OCI-LY1 (cell line): ENCODE data around the gene LMX1B.

Source experiments
- H2AFZ ChIP-seq: fragments of 200-600 bp; sonication (generic), shearing (Covaris generic); 2 replicates; pipeline ENCODE4 v1.6.0; 2014; ENCODE audit warnings: antibody characterized with exemption, mild to moderate bottlenecking, low read length
- H3F3A ChIP-seq: fragments of 200-600 bp; sonication (generic), shearing (Covaris generic); 2 replicates; pipeline ENCODE4 v1.6.0; 2014; ENCODE audit warnings: mild to moderate bottlenecking, antibody characterized with exemption, low read length, moderate library complexity; ENCODE audit not compliant: insufficient read depth
- H3K27ac ChIP-seq: fragments of 200-600 bp; sonication (generic); 2 replicates; pipeline ENCODE4 v1.5.1; 2014; ENCODE audit warnings: low read length, mixed run types, mild to moderate bottlenecking, low read depth; ENCODE audit not compliant: poor library complexity, severe bottlenecking
- H3K27me3 ChIP-seq: fragments of 200-600 bp; sonication (generic); 2 replicates; pipeline ENCODE4 v1.6.0; 2014; ENCODE audit warnings: antibody characterized with exemption, mild to moderate bottlenecking, low read length, moderate library complexity; ENCODE audit not compliant: insufficient read depth
- H3K36me3 ChIP-seq: fragments of 200-600 bp; sonication (generic); 2 replicates; pipeline ENCODE4 v1.6.1; 2014; ENCODE audit warnings: mild to moderate bottlenecking, antibody characterized with exemption, low read length, moderate library complexity, mixed read lengths; ENCODE audit not compliant: insufficient read depth
- H3K4me1 ChIP-seq: fragments of 200-600 bp; sonication (generic); 2 replicates; pipeline ENCODE4 v1.5.1; 2014; ENCODE audit warnings: mild to moderate bottlenecking, low read length, moderate library complexity; ENCODE audit not compliant: insufficient read depth, severe bottlenecking
- H3K4me2 ChIP-seq: fragments of 200-600 bp; sonication (generic), shearing (Covaris generic); 2 replicates; pipeline ENCODE4 v1.6.1; 2014; ENCODE audit warnings: low read length
- H3K4me3 ChIP-seq: fragments of 200-600 bp; sonication (generic); 2 replicates; pipeline ENCODE4 v1.5.1; 2014; ENCODE audit warnings: low read length, low read depth, mild to moderate bottlenecking, mixed read lengths; ENCODE audit not compliant: poor library complexity, severe bottlenecking
- H3K79me2 ChIP-seq: fragments of 200-600 bp; shearing (Covaris generic); 2 replicates; pipeline ENCODE4 v1.6.1; 2016; ENCODE audit warnings: mixed run types, low read length, mixed read lengths; ENCODE audit not compliant: insufficient read depth
- H3K9ac ChIP-seq: fragments of 200-600 bp; sonication (generic), shearing (Covaris generic); 2 replicates; pipeline ENCODE4 v1.6.1; 2014; ENCODE audit warnings: mild to moderate bottlenecking, low read length, mixed read lengths
- H3K9me2 ChIP-seq: fragments of 200-600 bp; sonication (generic), shearing (Covaris generic); 2 replicates; pipeline ENCODE4 v1.6.1; 2014; ENCODE audit warnings: low read depth, mild to moderate bottlenecking, low read length, mixed read lengths
- H3K9me3 ChIP-seq: fragments of 200-600 bp; shearing (Covaris generic); 2 replicates; pipeline ENCODE4 v1.6.1; 2014; ENCODE audit warnings: low read length, mixed read lengths
- H4K20me1 ChIP-seq: fragments of 200-600 bp; sonication (generic), shearing (Covaris generic); 2 replicates; pipeline ENCODE4 v1.6.0; 2016; ENCODE audit warnings: mild to moderate bottlenecking, low read length; ENCODE audit not compliant: insufficient read depth
- EZH2 ChIP-seq: fragments of 200-600 bp; sonication (generic), shearing (Covaris generic); IDR thresholded peaks from 2 replicates; pipeline ENCODE4 v1.8.0; 2017; ENCODE audit warnings: borderline replicate concordance, mixed run types, mild to moderate bottlenecking, antibody characterized with exemption, low read length, moderate library complexity, mixed read lengths
- TF ChIP-seq, protein P1 (sequence below): fragments of 200-600 bp; sonication (generic), shearing (Covaris generic); IDR thresholded peaks from 2 replicates; pipeline ENCODE4 v1.5.1; 2017; ENCODE audit warnings: mild to moderate bottlenecking, antibody characterized with exemption, low read length, moderate library complexity, mixed read lengths

Gene LMX1B

DNA sequence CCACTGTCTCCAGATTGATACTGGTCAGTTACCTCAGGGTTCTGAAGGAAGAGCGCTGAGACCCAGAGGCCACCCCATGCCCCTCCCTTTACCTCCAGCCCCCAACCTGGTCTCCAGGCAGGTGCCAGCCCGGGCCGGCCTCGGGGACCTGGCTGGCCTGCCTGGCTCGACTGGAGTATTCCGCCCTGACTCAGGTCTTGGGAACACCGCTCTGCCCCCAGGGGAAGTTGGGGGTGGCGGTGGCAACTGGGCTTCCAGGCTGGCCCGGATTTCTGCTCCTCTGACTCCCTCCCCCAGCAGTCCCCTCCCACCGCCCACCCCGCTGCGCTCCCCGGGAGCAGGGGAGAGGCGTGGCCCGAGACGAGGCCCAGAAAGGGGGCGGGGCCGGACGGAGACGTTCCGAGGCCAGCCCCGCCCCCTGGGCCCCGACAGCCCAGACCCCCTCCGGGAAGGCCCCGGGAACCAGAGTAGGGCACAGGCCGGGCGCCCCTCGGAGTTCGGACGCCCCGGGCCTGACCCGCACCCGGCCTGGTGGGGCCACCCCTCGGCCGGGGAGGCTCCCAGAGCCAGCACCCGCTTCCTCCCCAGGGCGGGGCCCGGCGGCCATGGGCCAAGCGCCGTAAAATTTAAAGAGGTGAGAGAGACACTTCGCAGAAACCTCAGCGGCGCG lies 108.7 kb downstream of the LMX1B start:
- Histone ChIP-seq H3K36me3 (no peaks in the 10 kb centered on the region), H3K4me3 (peak overlapping the region; percentile 84), H3F3A (no peaks in the 10 kb centered on the region), H3K4me1 (peaks cover 32% of the 10 kb centered on the region), H3K79me2 (no peaks in the 10 kb centered on the region), H3K4me2 (peak overlapping the region; percentile 94), H4K20me1 (no peaks in the 10 kb centered on the region), H3K27me3 (no peaks in the 10 kb centered on the region), H3K9me2 (no peaks in the 10 kb centered on the region), H3K27ac (peak overlapping the region; percentile 68), H2AFZ (peak overlapping the region; percentile 50; the same call in 1 of the 2 replicates), H3K9ac (peak overlapping the region; percentile 84), H3K9me3 (no peaks in the 10 kb centered on the region)
- TF ChIP-seq, protein P1, sequence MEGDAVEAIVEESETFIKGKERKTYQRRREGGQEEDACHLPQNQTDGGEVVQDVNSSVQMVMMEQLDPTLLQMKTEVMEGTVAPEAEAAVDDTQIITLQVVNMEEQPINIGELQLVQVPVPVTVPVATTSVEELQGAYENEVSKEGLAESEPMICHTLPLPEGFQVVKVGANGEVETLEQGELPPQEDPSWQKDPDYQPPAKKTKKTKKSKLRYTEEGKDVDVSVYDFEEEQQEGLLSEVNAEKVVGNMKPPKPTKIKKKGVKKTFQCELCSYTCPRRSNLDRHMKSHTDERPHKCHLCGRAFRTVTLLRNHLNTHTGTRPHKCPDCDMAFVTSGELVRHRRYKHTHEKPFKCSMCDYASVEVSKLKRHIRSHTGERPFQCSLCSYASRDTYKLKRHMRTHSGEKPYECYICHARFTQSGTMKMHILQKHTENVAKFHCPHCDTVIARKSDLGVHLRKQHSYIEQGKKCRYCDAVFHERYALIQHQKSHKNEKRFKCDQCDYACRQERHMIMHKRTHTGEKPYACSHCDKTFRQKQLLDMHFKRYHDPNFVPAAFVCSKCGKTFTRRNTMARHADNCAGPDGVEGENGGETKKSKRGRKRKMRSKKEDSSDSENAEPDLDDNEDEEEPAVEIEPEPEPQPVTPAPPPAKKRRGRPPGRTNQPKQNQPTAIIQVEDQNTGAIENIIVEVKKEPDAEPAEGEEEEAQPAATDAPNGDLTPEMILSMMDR = no peak
- no peak for TF ChIP-seq EZH2

DNA sequence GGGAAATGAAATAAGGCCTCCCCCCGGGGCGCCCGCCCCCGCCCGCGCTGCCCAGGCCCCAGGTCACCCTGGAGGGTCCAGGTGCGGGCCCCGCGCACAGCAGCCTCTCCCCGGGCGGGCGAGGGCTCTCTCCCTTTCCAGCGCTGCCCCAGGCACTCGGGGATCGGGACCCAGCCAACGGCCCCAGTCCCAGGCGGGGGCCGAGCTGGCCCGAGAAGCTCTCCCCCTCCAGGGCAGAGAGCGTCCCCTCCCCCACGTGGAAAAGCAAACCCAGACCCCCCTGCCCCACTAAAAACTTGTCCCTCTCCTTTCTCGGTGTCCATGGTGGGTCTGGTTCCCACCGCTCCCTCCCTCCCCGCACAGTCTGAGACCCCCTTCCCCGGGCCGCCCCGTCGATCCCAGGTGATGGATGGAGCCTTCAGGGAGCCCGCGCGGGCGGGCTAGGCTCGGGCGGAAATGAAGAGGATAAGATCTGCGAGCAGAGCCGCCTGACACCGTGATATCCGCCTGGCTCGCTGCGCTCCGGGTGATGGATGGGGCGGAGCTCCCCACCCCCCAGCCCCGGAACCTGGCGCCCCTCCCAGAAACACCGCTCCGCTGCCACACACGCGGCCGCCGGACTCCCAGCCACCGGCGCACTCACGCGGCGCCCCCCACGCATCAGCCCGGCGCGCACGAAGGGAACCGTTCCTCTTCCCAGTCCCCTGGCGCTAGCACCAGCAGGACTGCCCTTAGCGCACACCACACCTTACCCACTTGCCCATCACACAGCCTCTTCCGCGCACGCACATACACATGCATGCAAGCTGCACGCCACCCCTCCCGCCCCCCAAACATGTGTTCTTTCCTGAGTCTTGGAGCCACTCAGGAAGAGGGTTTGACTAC lies 109.4 kb downstream of the LMX1B start:
- Histone ChIP-seq H2AFZ (peak overlapping the region; percentile 45; the same call in 1 of the 2 replicates), H3K9ac (peak overlapping the region; percentile 84), H3K4me2 (peak overlapping the region; percentile 94), H3K4me3 (peak overlapping the region; percentile 84), H3K9me2 (no peaks in the 10 kb centered on the region), H3K4me1 (peaks cover 32% of the 10 kb centered on the region), H3K27me3 (no peaks in the 10 kb centered on the region), H3K9me3 (no peaks in the 10 kb centered on the region), H4K20me1 (no peaks in the 10 kb centered on the region), H3F3A (no peaks in the 10 kb centered on the region), H3K27ac (no peak overlapping the region), H3K79me2 (no peaks in the 10 kb centered on the region), H3K36me3 (no peaks in the 10 kb centered on the region)
- no peak for TF ChIP-seq EZH2
- TF ChIP-seq, protein P1 = no peak

DNA sequence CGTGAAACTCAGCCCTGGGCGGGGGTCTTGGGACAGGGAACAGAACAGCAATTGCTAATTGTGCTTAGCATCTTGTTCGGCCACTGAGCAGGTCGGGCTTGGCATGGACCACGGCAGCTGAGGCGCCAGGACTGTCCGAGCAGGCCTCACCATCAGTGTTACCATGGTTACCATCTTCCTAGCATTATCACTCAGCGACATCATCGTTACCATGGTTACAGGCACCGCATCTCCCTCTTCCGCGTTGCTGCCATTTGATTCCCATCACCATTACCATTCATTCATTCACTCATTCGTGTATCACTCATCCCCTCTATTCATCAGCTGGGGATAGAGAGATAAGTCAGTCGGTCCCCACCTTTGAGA lies 110.1 kb downstream of the LMX1B start:
- no peaks in the 10 kb centered on the region for H3K36me3 ChIP-seq
- no peaks in the 10 kb centered on the region for H4K20me1 ChIP-seq
- no peaks in the 10 kb centered on the region for H3F3A ChIP-seq
- H3K27ac ChIP-seq = no peak overlapping the region
- H3K27me3 ChIP-seq = peaks cover 2% of the 10 kb centered on the region; the same call in 1 of the 2 replicates
- no peaks in the 10 kb centered on the region for H3K9me2 ChIP-seq
- TF ChIP-seq, protein P1 = no peak
- TF ChIP-seq EZH2 = no peak
- no peaks in the 10 kb centered on the region for H3K9me3 ChIP-seq
- peak overlapping the region; percentile 94 for H3K4me2 ChIP-seq
- H3K4me3 ChIP-seq = peak overlapping the region; percentile 84
- no peak overlapping the region; the same call in 1 of the 2 replicates for H3K9ac ChIP-seq
- peaks cover 32% of the 10 kb centered on the region for H3K4me1 ChIP-seq
- no peak overlapping the region for H2AFZ ChIP-seq
- H3K79me2 ChIP-seq = no peaks in the 10 kb centered on the region
